ENCODE data around the gene CYP2E1.

DNA sequence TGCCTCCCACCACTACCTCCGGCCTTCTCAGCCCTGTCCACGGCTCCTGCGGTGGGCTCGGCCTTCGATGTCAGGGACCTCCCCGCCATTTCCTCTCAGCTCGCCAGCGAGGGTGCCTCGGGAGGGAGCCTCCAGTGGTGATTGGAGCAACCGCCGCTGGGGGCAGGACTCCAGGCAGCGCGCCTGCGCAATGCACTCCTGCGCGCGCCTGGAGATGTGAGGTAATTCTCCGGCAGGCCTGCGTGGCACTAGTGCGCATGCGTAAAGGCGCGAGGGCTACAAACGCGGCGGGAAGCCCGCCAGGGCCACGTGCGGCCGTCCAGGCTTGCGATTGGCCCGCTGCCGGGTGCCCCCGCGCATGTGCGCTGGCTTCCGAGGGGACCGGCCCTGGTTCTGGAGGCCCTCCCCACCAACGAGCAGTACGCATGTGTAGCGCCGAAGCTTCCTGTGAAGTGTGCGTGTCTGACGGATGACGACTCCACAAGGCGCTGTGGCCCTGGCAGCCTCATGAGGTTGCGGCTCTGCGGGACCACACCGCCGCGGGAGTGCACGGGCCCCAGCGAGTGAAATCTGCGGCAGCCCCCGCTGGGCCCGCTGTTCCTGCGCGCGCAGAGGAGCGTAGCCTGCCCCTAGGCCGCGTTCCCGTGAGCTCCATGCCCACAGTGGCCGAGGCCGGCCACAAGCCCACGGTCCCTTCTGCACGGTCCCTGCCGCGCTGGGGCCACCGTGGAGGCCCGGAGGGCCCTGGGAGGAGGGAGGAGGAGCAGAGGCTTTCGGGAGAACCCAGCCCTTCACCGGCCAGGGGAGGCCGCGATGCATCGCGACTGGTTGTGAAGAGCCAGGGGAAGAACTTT is 38.5 kb downstream of the CYP2E1 start, which contains the start of gene SYCE1:
- TF ChIP-seq POLR2AphosphoS5 (IDR thresholded peaks at IDR 0.05; ENCODE audit: low read depth, low read length) (no peak), POLR2A (IDR thresholded peaks at IDR 0.05; ENCODE audit: low read depth, low read length) (no peak), TAF1 (IDR thresholded peaks at IDR 0.05; ENCODE audit: low read depth, low read length) (no peak)

Data from GM12891 (cell line).